Psoas muscle (tissue), 8 donors: ENCODE results near the gene KIF16B. TPM values are rescaled to one million over a fixed set of nuclear protein-coding genes. Genes with fewer than 3 reads are reported as not detected.

Source experiments
- ATAC-seq, 4 donors: fragments of 200-7000 bp; cut with Tn5 transposase; one replicate each; pipeline ENCODE4 v1.9.1; 2020; ENCODE audit warnings: moderate library complexity in 3 of 4, mild to moderate bottlenecking in 2 of 4
- DNase-seq, 2 donors: peaks; one replicate each; pipeline ENCODE4 v3.0.0-alpha.2; 2020
- H3K27ac ChIP-seq: fragments of 200-600 bp; one replicate; pipeline ENCODE4 v1.8.0; 2022
- H3K27me3 ChIP-seq, 3 donors: fragments of 200-600 bp in 1 of 3; one replicate each; pipeline versions ENCODE4 v1.6.1 to v1.8.0; 2013 to 2022; ENCODE audit warnings: low read length in 2 of 3, mild to moderate bottlenecking in 2 of 3, moderate library complexity in 1 of 3; ENCODE audit not compliant: insufficient read depth in 3 of 3
- H3K36me3 ChIP-seq, 2 donors: fragments of 200-600 bp in 1 of 2; one replicate each; pipeline versions ENCODE4 v1.6.1 to v1.8.0; 2013 to 2022; ENCODE audit warnings: low read depth in 1 of 2, mild to moderate bottlenecking in 1 of 2, moderate library complexity in 1 of 2; ENCODE audit not compliant: insufficient read depth in 1 of 2
- H3K4me1 ChIP-seq: fragments of 200-600 bp; one replicate; pipeline ENCODE4 v1.8.0; 2022
- H3K4me3 ChIP-seq: fragments of 200-600 bp; one replicate; pipeline ENCODE4 v1.8.0; 2022; ENCODE audit warnings: mild to moderate bottlenecking
- H3K9me3 ChIP-seq: fragments of 200-600 bp; one replicate; pipeline ENCODE4 v1.8.0; 2022
- CTCF ChIP-seq: fragments of 200-600 bp; IDR thresholded peaks from one replicate; pipeline ENCODE4 v1.8.0; 2022; ENCODE audit warnings: antibody characterized with exemption
- WGBS, 3 donors: extraction: QIAGEN DNeasy Blood & Tissue Kit; methylation state at CpG; one replicate each; pipeline versions ENCODE4 v1.1.6 to v1.1.7; 2013; 5-methylcytosine and 5-hydroxymethylcytosine counted together
- intact Hi-C, 2 donors: fragments of 100-400 bp; cut with DNase I; formaldehyde crosslinking; loops; one replicate each; pipeline versions ENCODE4 v1.11.0 to v1.14.2; 2022
- polyA plus RNA-seq, 3 donors: library from polyadenylated mRNA; stranded (reverse); fragments of 200-250 nt; gene quantifications; one replicate each; pipeline ENCODE4 v1.2.3, GENCODE V29; 2013
- total RNA-seq, 4 donors: library from RNA; stranded (reverse); fragmentation: NEBNext Ultra II Directional in 2 of 4; extraction: Animal tissue kit (Norgen Biotek cat#: 25700) in 2 of 4; gene quantifications; one replicate each; pipeline versions ENCODE4 v1.2.1 to v1.2.4, GENCODE V29; 2021 to 2023
- donor health status: healthy with polysubstance abuse.
- donor health status: DM: no; HTN: no; CAD: no; lungs with moderate emphysema.
- donor health status: Bipolar disorder and iron deficiency.
- donor health status: healthy.
- donor health status: DM: yes; HTN: yes; CAD: no.
- donor health status: DM: no; HTN: no; CAD: no.
- donor health status: DM: no; HTN: no; CAD: no.
- donor health status: DM: yes; HTN: yes; CAD: no.

The KIF16B gene
- total and polyA plus RNA-seq, 7 donors, result 18.1 to 30.6 (median 24.1) TPM

- peaks cover 18% of the 10 kb centered on the region for H3K4me1 ChIP-seq
- intact Hi-C loops, result no loop called here
- no peak for TF ChIP-seq CTCF
- DNase-seq (no peak), ATAC-seq (no peak)
- no peak overlapping the region for H3K27ac ChIP-seq
- 67 to 76% (median 72%) methylated on average over 6 of the region's 6 CpGs for WGBS, 3 donors
- H3K27me3 ChIP-seq, result no peaks in the 10 kb centered on the region
- peaks cover 3 to 31% of the 10 kb centered on the region in 2 donors for H3K36me3 ChIP-seq
- H3K4me3 ChIP-seq, result no peak overlapping the region
- H3K9me3 ChIP-seq, result no peaks in the 10 kb centered on the region
Measured at GRCh38 chr20:16405254-16405653, 168.0 kb downstream of the KIF16B start.

GRCh38 chr20:16404640-16405039, 168.6 kb downstream of the KIF16B start:
- no peak overlapping the region for H3K27ac ChIP-seq
- intact Hi-C loops, result no loop called here
- WGBS, 3 donors, result 89 to 95% (median 93%) methylated on average over 9 of the region's 9 CpGs
- no peaks in the 10 kb centered on the region for H3K9me3 ChIP-seq
- ATAC-seq (no peak), DNase-seq (no peak)
- no peaks in the 10 kb centered on the region for H3K27me3 ChIP-seq
- peaks cover 24% of the 10 kb centered on the region for H3K4me1 ChIP-seq
- no peak for TF ChIP-seq CTCF
- H3K4me3 ChIP-seq, result no peak overlapping the region
- peaks cover 3 to 31% of the 10 kb centered on the region in 2 donors for H3K36me3 ChIP-seq

GRCh38 chr20:16404171-16404570, 169.1 kb downstream of the KIF16B start:
- H3K4me1 ChIP-seq, result peaks cover 29% of the 10 kb centered on the region
- no peak for ATAC-seq
- DNase-seq, result no peak
- H3K9me3 ChIP-seq, result no peaks in the 10 kb centered on the region
- H3K4me3 ChIP-seq, result no peak overlapping the region
- H3K27ac ChIP-seq, result no peak overlapping the region
- H3K36me3 ChIP-seq, result peaks cover under 1 to 31% of the 10 kb centered on the region in 2 donors
- TF ChIP-seq CTCF, result no peak
- no peaks in the 10 kb centered on the region for H3K27me3 ChIP-seq
- WGBS, 3 donors, result 95 to 96% (median 96%) methylated on average over 5 of the region's 5 CpGs
- intact Hi-C loops, result no loop called here

GRCh38 chr20:16400234-16400633, 173.0 kb downstream of the KIF16B start:
- Histone ChIP-seq H3K4me1 (peaks cover 46% of the 10 kb centered on the region), H3K36me3 (peaks cover 0 to 17% of the 10 kb centered on the region in 2 donors), H3K4me3 (no peak overlapping the region), H3K27ac (peak overlapping the region; percentile 54), H3K27me3 (no peaks in the 10 kb centered on the region), H3K9me3 (no peaks in the 10 kb centered on the region)
- no peak for TF ChIP-seq CTCF
- no peak for DNase-seq
- peak; percentile 28 to 54 (median 41) for ATAC-seq
- intact Hi-C loops, result no loop called here

- H3K4me3 ChIP-seq, result no peak overlapping the region
- peaks cover 46% of the 10 kb centered on the region for H3K4me1 ChIP-seq
- H3K27me3 ChIP-seq, result no peaks in the 10 kb centered on the region
- peak overlapping the region; percentile 54 for H3K27ac ChIP-seq
- intact Hi-C loops, result no loop called here
- H3K9me3 ChIP-seq, result no peaks in the 10 kb centered on the region
- peaks cover 0 to 15% of the 10 kb centered on the region in 2 donors for H3K36me3 ChIP-seq
- ATAC-seq (peak in 1 of 4 donors; percentile 26), DNase-seq (no peak)
- TF ChIP-seq CTCF, result no peak
Measured at GRCh38 chr20:16399801-16400200, 173.4 kb downstream of the KIF16B start.
